Activated B cell treated with CpG ODN at 0.5 μM for 24 hours (primary cell): Measurements from ENCODE around the gene IGLL1. TPM values are rescaled to one million over a fixed set of nuclear protein-coding genes. Genes with fewer than 3 reads are reported as not detected.

Source experiments
- ATAC-seq: fragments of 200-7000 bp; cut with Tn5 transposase; one replicate; pipeline ENCODE4 v1.10.0; 2021; ENCODE audit warnings: low read depth, mild to moderate bottlenecking, moderate library complexity
- CTCF ChIA-PET: fragments of 350-600 bp; sonication (Branson Sonifier 250); formaldehyde crosslinking; loops from one replicate; lab custom pipeline; 2021; ENCODE audit warnings: antibody characterized with exemption; lab: Charles Lee
- POLR2A ChIA-PET: fragments of 350-600 bp; sonication (Branson Sonifier 250); formaldehyde crosslinking; loops from one replicate; lab custom pipeline; 2021; ENCODE audit warnings: antibody characterized with exemption; lab: Charles Lee
- DNase-seq: peaks from one replicate; pipeline ENCODE4 v3.0.0; 2022
- H3K27ac Mint-ChIP-seq: one replicate; pipeline ENCODE4 v1.8.0; 2020; ENCODE audit warnings: mixed read lengths
- H3K27me3 Mint-ChIP-seq: one replicate; pipeline ENCODE4 v1.8.0; 2021; ENCODE audit warnings: mixed read lengths
- H3K36me3 Mint-ChIP-seq: one replicate; pipeline ENCODE4 v1.8.0; 2021; ENCODE audit warnings: low read depth, mixed read lengths
- H3K4me1 Mint-ChIP-seq: one replicate; pipeline ENCODE4 v1.8.0; 2021; ENCODE audit warnings: mixed read lengths
- H3K4me3 Mint-ChIP-seq: one replicate; pipeline ENCODE4 v1.8.0; 2020; ENCODE audit warnings: mild to moderate bottlenecking, mixed read lengths
- H3K9me3 Mint-ChIP-seq: one replicate; pipeline ENCODE4 v1.8.0; 2020; ENCODE audit warnings: mixed read lengths
- intact Hi-C: fragments of 100-400 bp; cut with micrococcal nuclease; formaldehyde crosslinking; loops from one replicate; pipeline ENCODE4 v1.15.1; 2024
- total RNA-seq: library from RNA; stranded (reverse); gene quantifications from 2 replicates; pipeline ENCODE4 v1.2.3, GENCODE V29; 2022
- TF ChIP-seq, protein P1 (sequence below): fragments of 200-600 bp; IDR thresholded peaks from one replicate; pipeline ENCODE4 v1.8.0; 2022; ENCODE audit warnings: antibody characterized with exemption, mild to moderate bottlenecking

Gene IGLL1
- total RNA-seq, 1 donor from 2014 or later, result not detected

DNA sequence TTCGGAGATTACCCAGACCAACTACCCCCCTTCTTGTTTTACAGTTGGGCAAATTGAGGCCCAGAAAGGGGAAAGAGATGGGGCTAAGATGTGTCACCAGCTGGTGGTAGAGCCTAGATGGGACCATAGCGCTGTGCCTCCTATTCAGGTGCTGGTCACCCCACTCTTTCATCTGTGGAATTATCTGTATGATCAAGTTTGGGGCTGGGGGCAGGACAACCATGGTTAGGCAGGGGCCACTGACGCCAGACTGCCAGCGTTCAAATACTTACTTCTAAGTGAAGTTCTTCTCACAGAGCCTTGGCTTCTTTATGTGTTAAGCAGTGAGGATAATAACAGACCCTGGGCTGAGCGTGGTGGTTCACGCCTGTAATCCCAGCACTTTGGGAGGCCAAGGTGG is 55.9 kb downstream of the IGLL1 start:
- Mint-ChIP-seq H3K27me3 (peaks cover 11% of the 10 kb centered on the region), H3K9me3 (no peaks in the 10 kb centered on the region), H3K36me3 (no peaks in the 10 kb centered on the region), H3K4me3 (no peak overlapping the region), H3K4me1 (peaks cover 15% of the 10 kb centered on the region), H3K27ac (no peak overlapping the region)
- DNase-seq (no peak), ATAC-seq (no peak)
- intact Hi-C loops, result no loop called here
- ChIA-PET CTCF (no interaction called here), POLR2A (no interaction called here)
- TF ChIP-seq, protein P1, sequence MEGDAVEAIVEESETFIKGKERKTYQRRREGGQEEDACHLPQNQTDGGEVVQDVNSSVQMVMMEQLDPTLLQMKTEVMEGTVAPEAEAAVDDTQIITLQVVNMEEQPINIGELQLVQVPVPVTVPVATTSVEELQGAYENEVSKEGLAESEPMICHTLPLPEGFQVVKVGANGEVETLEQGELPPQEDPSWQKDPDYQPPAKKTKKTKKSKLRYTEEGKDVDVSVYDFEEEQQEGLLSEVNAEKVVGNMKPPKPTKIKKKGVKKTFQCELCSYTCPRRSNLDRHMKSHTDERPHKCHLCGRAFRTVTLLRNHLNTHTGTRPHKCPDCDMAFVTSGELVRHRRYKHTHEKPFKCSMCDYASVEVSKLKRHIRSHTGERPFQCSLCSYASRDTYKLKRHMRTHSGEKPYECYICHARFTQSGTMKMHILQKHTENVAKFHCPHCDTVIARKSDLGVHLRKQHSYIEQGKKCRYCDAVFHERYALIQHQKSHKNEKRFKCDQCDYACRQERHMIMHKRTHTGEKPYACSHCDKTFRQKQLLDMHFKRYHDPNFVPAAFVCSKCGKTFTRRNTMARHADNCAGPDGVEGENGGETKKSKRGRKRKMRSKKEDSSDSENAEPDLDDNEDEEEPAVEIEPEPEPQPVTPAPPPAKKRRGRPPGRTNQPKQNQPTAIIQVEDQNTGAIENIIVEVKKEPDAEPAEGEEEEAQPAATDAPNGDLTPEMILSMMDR, result no peak

DNA sequence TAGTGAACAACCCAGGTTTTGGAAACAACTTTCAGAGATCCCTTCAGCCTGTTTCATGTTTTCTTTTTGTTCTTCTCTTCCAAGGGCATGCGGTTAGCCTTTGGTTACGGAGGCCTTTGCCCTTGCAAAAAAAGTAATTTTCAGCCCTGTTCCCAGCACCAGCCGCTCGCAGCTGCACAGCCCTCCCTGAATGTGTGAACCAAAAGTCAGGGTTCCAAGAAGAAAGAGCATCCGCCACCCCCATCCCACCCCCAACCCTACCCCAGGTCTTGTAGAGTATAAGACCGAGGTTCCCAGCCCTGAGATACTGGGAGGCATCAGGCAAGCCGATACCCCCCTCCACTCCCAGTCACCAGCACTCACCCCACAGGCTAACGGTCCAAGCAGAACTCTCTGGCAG is 56.4 kb downstream of the IGLL1 start:
- DNase-seq (no peak), ATAC-seq (no peak)
- no peaks in the 10 kb centered on the region for H3K36me3 Mint-ChIP-seq
- intact Hi-C loops, result no loop called here
- no peak overlapping the region for H3K4me3 Mint-ChIP-seq
- H3K27ac Mint-ChIP-seq, result no peak overlapping the region
- peaks cover 14% of the 10 kb centered on the region for H3K4me1 Mint-ChIP-seq
- CTCF ChIA-PET, result no interaction called here
- peaks cover 9% of the 10 kb centered on the region for H3K27me3 Mint-ChIP-seq
- POLR2A ChIA-PET, result no interaction called here
- no peaks in the 10 kb centered on the region for H3K9me3 Mint-ChIP-seq
- TF ChIP-seq, protein P1, result no peak

Other genes with a start within 250 kb of the IGLL1 start
- 0.64 and 1.5 TPM in 2 replicates for gene DRICH1, start 52.0 kb upstream of the IGLL1 start, total RNA-seq
- gene RGL4, start 110.7 kb upstream of the IGLL1 start, total RNA-seq, result 0.42 and 0.81 TPM in 2 replicates
- gene ZNF70, start 170.8 kb upstream of the IGLL1 start, total RNA-seq, result 4.0 and 4.9 TPM in 2 replicates
- 15.0 and 15.9 TPM in 2 replicates for gene VPREB3, start 174.1 kb upstream of the IGLL1 start, total RNA-seq
- 0.31 and 0.37 TPM in 2 replicates for gene C22orf15, start 182.7 kb upstream of the IGLL1 start, total RNA-seq
- 63.4 and 68.8 TPM in 2 replicates for gene CHCHD10, start 187.7 kb upstream of the IGLL1 start, total RNA-seq
- gene MMP11, start 192.6 kb upstream of the IGLL1 start, total RNA-seq, result 3.6 TPM in 2 replicates
- gene SMARCB1, start 206.7 kb upstream of the IGLL1 start, total RNA-seq, result 156 and 161 TPM in 2 replicates